Mucosa of stomach (tissue), 1 donor: ENCODE data around the gene TAS2R4.
"Not testable (repeated sequence)": the region's sequence is repeated elsewhere in the genome, so short reads cannot be mapped to it uniquely, and the experiment has no call there.

Experiments used
- H3K27me3 ChIP-seq: one replicate; pipeline ENCODE4 v1.7.0; 2013; ENCODE audit warnings: mild to moderate bottlenecking, low read length; ENCODE audit not compliant: control insufficient read depth, insufficient read depth
- H3K36me3 ChIP-seq: one replicate; pipeline ENCODE4 v1.7.0; 2013; ENCODE audit warnings: low read length; ENCODE audit not compliant: control insufficient read depth, insufficient read depth
- H3K4me1 ChIP-seq: one replicate; pipeline ENCODE4 v1.7.0; 2013; ENCODE audit warnings: mild to moderate bottlenecking, low read length; ENCODE audit not compliant: control insufficient read depth, insufficient read depth
- H3K4me3 ChIP-seq: one replicate; pipeline ENCODE4 v1.7.0; 2013; ENCODE audit warnings: low read length
- H3K9ac ChIP-seq: one replicate; pipeline ENCODE4 v1.7.0; 2013; ENCODE audit warnings: mild to moderate bottlenecking, low read length, moderate library complexity
- H3K9me3 ChIP-seq: one replicate; pipeline ENCODE4 v1.7.0; 2013; ENCODE audit warnings: mild to moderate bottlenecking, low read length, moderate library complexity; ENCODE audit not compliant: control insufficient read depth
- donor health status: Pancreatic carcinoma.

The TAS2R4 gene

GRCh38 chr7:141776374-141776773 lies at the start of gene TAS2R4:
Gene TAS2R4 (plus strand): TSS chr7:141776674. CDS start chr7:141778489, 1,815 bp downstream.
- no peaks in the 10 kb centered on the region for H3K4me1 ChIP-seq
- no peak within 1 kb of the TSS for H3K9ac ChIP-seq
- no peaks in the 10 kb centered on the region for H3K9me3 ChIP-seq
- H3K4me3 ChIP-seq, result no peak within 1 kb of the TSS
- H3K27me3 ChIP-seq, result no peaks in the 10 kb centered on the region
- H3K36me3 ChIP-seq, result no peaks in the 10 kb centered on the region

DNA sequence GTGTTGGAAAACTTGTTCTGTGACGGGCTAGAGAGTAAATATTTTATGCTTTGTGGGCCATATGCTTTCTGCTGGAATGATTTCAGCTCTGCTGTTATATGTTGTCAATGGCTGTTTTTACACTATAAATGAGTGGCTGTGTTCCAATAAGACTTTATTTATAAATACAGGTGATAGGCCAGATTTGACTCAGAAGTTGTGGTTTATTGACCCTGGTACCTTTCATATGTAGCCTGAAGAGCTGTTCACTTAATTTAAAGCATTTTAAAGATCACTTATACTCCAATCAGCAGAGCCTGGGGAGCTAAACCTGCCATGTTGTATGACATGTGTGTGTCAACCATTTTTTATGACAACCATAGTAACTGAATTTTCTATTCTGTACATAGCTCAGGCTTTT lies 47.5 kb upstream of the TAS2R4 start:
- Histone ChIP-seq H3K9ac (no peak overlapping the region), H3K4me1 (no peaks in the 10 kb centered on the region), H3K4me3 (no peak overlapping the region)

GRCh38 chr7:141731476-141732149 lies 44.9 kb upstream of the TAS2R4 start:
- Histone ChIP-seq H3K36me3 (no peaks in the 10 kb centered on the region), H3K27me3 (no peaks in the 10 kb centered on the region), H3K4me3 (no peak overlapping the region), H3K4me1 (no peaks in the 10 kb centered on the region), H3K9ac (no peak overlapping the region), H3K9me3 (no peaks in the 10 kb centered on the region)

More for the DNA sequence above, 47.5 kb upstream of the TAS2R4 start:
- Histone ChIP-seq H3K36me3 (no peaks in the 10 kb centered on the region), H3K27me3 (no peaks in the 10 kb centered on the region), H3K9me3 (no peaks in the 10 kb centered on the region)

DNA sequence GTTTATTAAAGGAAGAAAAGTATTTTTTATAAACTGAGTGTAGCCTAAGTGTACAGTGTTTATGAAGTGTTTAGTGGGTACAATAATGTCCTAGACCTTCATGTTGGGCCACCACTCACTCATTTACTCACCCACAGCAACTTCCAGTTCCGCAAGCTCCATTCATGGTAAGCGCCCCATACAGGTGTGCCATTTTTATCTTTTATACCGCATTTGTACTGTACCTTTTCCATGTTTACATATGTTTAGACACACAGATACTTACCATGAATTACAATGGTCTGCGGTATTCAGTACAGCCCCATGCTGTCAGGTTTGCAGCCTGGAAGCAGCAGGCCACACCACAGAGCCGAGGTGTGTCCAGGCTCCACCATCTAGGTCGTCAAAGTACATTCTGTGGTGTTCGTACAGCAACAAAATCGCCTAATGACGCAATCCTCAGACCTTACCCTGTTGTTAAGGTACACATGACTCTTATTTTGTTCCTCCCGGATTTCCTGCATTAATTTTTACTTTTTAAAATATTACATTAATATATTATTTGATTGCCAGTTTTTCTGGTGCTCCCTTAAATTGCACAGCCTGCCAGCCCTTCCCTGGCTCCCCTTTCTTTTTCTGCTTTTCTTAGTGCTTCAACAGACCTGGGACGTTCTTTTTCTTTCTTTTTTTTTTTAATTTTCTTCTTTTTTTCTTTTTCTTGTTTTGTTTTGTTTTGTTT lies 39.2 kb upstream of the TAS2R4 start:
- Histone ChIP-seq H3K4me3 (peak overlapping the region; percentile 81), H3K9me3 (no peaks in the 10 kb centered on the region), H3K4me1 (peaks cover 4% of the 10 kb centered on the region), H3K36me3 (no peaks in the 10 kb centered on the region), H3K9ac (peak overlapping the region; percentile 88), H3K27me3 (no peaks in the 10 kb centered on the region)

GRCh38 chr7:141737836-141738591 lies 38.5 kb upstream of the TAS2R4 start, which contains the start of gene SSBP1:
Gene SSBP1 (plus strand): TSS chr7:141738358. CDS start chr7:141739167, 809 bp downstream.
- peaks cover 4% of the 10 kb centered on the region for H3K4me1 ChIP-seq
- no peaks in the 10 kb centered on the region for H3K9me3 ChIP-seq
- H3K9ac ChIP-seq, result peak within 1 kb of the TSS; percentile 88
- peak within 1 kb of the TSS; percentile 81 for H3K4me3 ChIP-seq
- H3K36me3 ChIP-seq, result no peaks in the 10 kb centered on the region
- H3K27me3 ChIP-seq, result no peaks in the 10 kb centered on the region

- Histone ChIP-seq H3K4me1 (peaks cover 4% of the 10 kb centered on the region), H3K9me3 (no peaks in the 10 kb centered on the region), H3K27me3 (no peaks in the 10 kb centered on the region), H3K9ac (peak overlapping the region; percentile 88), H3K4me3 (peak overlapping the region; percentile 81), H3K36me3 (no peaks in the 10 kb centered on the region)
Observed at GRCh38 chr7:141738592-141739013, 37.9 kb upstream of the TAS2R4 start.

DNA sequence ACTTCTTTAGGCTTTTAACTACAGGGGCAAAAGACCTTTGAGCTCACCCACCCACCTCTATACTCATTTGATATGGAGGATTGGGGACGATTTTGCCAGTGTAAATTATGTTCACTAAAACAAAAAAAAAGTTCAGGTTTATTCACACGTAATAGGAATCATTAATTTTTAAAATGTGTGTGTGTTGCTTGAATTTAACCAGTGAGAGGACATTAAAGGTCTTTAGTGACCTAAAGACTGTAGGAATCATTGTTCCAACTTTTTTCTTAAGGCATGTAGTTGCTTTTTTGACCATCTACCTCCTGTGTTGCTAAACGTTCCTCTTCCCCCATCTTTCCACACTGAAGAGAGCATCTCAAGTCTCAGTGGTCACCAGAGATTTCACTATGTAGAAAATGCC lies 37.2 kb upstream of the TAS2R4 start:
- Histone ChIP-seq H3K4me1 (peaks cover 4% of the 10 kb centered on the region), H3K36me3 (no peaks in the 10 kb centered on the region), H3K9ac (peak overlapping the region; percentile 88), H3K4me3 (no peak overlapping the region), H3K9me3 (no peaks in the 10 kb centered on the region), H3K27me3 (no peaks in the 10 kb centered on the region)

GRCh38 chr7:141742229-141742628 lies 34.2 kb upstream of the TAS2R4 start:
- H3K4me1 ChIP-seq, result peaks cover 2% of the 10 kb centered on the region
- no peaks in the 10 kb centered on the region for H3K27me3 ChIP-seq
- no peaks in the 10 kb centered on the region for H3K36me3 ChIP-seq
- H3K9me3 ChIP-seq, result no peaks in the 10 kb centered on the region
- H3K9ac ChIP-seq, result no peak overlapping the region
- no peak overlapping the region for H3K4me3 ChIP-seq

DNA sequence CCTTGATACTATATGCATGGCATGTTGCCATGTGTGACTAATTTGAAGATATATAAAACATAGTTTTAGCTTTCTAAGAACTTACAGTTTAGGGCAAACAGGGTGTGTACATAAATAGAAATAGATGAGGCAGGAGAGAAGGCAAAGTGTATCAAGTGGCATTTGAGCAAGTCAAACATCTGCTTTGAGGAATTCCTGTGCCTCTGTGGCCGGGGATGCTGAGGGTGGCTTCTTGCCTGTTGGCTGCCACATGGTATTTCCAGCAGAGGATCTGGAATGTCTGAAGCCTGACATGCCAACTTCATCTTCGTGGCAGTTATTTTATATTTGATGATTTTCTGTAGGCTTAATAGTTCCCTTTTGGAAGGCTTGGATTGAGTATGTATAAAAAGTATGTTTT lies 32.3 kb upstream of the TAS2R4 start:
- no peak overlapping the region for H3K9ac ChIP-seq
- no peaks in the 10 kb centered on the region for H3K36me3 ChIP-seq
- H3K4me3 ChIP-seq, result no peak overlapping the region
- H3K9me3 ChIP-seq, result no peaks in the 10 kb centered on the region
- no peaks in the 10 kb centered on the region for H3K27me3 ChIP-seq
- H3K4me1 ChIP-seq, result no peaks in the 10 kb centered on the region

DNA sequence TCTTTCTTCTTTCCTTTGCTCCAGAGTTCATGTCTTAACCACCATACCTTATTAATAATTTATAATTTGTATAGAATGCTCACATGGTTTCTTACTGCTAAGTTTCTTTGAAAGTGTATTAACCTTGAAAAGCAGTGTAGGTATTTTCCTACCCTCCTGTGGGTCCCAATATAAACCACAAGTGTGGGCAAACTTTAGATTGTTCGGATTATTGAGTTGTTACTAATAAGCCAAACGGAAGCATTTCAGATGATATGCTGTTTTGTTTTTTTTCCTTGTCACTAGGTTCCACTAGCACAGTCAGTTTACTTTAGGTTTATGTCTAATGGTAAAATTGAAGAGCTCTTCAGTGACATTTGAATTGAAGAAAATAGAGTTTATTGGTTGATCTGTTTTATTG lies 28.1 kb upstream of the TAS2R4 start:
- Histone ChIP-seq H3K4me1 (no peaks in the 10 kb centered on the region), H3K9me3 (peaks cover 11% of the 10 kb centered on the region), H3K9ac (no peak overlapping the region), H3K36me3 (peaks cover 8% of the 10 kb centered on the region), H3K4me3 (no peak overlapping the region), H3K27me3 (no peaks in the 10 kb centered on the region)

- H3K36me3 ChIP-seq, H3K4me1 ChIP-seq, H3K9ac ChIP-seq, H3K4me3 ChIP-seq, H3K27me3 ChIP-seq: not testable (repeated sequence)
- peaks cover 11% of the 10 kb centered on the region for H3K9me3 ChIP-seq
Observed at GRCh38 chr7:141751904-141752303, 24.6 kb upstream of the TAS2R4 start.

- Histone ChIP-seq H3K36me3 (peaks cover 8% of the 10 kb centered on the region), H3K9ac (no peak overlapping the region), H3K4me1 (no peaks in the 10 kb centered on the region), H3K9me3 (peaks cover 11% of the 10 kb centered on the region), H3K4me3 (no peak overlapping the region), H3K27me3 (no peaks in the 10 kb centered on the region)
Observed at GRCh38 chr7:141752634-141753033, 23.8 kb upstream of the TAS2R4 start.
